ENCODE data around the gene STAG2.
"Not testable (repeated sequence)": the region's sequence is repeated elsewhere in the genome, so short reads cannot be mapped to it uniquely, and the experiment has no call there.

Gene STAG2

GRCh38 chrX:124113621-124114600, 152.4 kb downstream of the STAG2 start:
- H3K4me3 ChIP-seq (ENCODE audit: low read depth in 1 of 2, low read length in 2 of 2): no peak overlapping the region
- H3K27me3 ChIP-seq (ENCODE audit: low read depth, low read length): no peaks in the 10 kb centered on the region
- no peaks in the 10 kb centered on the region for H3K4me1 ChIP-seq (ENCODE audit: control insufficient read depth in 1 of 2, insufficient read depth in 2 of 2, low read length in 2 of 2)
- no peak overlapping the region for H3K27ac ChIP-seq (ENCODE audit: low read length)
- no peaks in the 10 kb centered on the region for H3K36me3 ChIP-seq (ENCODE audit: control insufficient read depth in 1 of 2, insufficient read depth in 2 of 2, low read length in 2 of 2)
- H3K9me3 ChIP-seq (ENCODE audit: control insufficient read depth in 1 of 2, low read length in 2 of 2): no peaks in the 10 kb centered on the region

DNA sequence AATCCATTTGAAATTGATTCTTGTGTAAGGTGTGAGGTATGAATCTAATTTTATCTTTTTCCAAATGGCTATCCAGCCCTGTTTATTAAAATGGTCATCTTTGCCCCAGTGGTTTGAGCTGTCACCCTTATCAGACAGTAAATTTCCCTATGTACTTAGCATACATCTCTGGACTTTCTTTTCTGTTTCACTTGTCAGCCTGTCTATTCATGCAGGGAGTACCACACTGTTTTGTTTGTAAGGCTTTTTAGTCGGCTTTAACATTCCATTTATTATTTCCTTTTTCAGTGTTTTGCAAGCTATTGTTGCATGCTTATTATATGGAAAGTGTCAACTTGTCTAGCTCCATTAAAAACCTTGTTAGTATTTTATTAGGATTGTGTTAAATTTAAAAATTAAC, 155.8 kb downstream of the STAG2 start:
- Histone ChIP-seq H3K4me1 (ENCODE audit: control insufficient read depth in 1 of 2, insufficient read depth in 2 of 2, low read length in 2 of 2) (peaks cover 0 to 2% of the 10 kb centered on the region in 2 donors), H3K4me3 (ENCODE audit: low read depth in 1 of 2, low read length in 2 of 2) (no peak overlapping the region), H3K27ac (ENCODE audit: low read length) (no peak overlapping the region), H3K36me3 (ENCODE audit: control insufficient read depth in 1 of 2, insufficient read depth in 2 of 2, low read length in 2 of 2) (no peaks in the 10 kb centered on the region), H3K27me3 (ENCODE audit: low read depth, low read length) (no peaks in the 10 kb centered on the region), H3K9me3 (ENCODE audit: control insufficient read depth in 1 of 2, low read length in 2 of 2) (no peaks in the 10 kb centered on the region)

GRCh38 chrX:124125471-124125870, 164.0 kb downstream of the STAG2 start:
- H3K4me1 ChIP-seq (ENCODE audit: control insufficient read depth in 1 of 2, insufficient read depth in 2 of 2, low read length in 2 of 2): peaks cover 0 to 2% of the 10 kb centered on the region in 2 donors
- no peak overlapping the region for H3K4me3 ChIP-seq (ENCODE audit: low read depth in 1 of 2, low read length in 2 of 2)
- H3K27ac ChIP-seq (ENCODE audit: low read length): no peak overlapping the region
- no peaks in the 10 kb centered on the region for H3K36me3 ChIP-seq (ENCODE audit: control insufficient read depth in 1 of 2, insufficient read depth in 2 of 2, low read length in 2 of 2)
- no peaks in the 10 kb centered on the region for H3K27me3 ChIP-seq (ENCODE audit: low read depth, low read length)
- no peaks in the 10 kb centered on the region for H3K9me3 ChIP-seq (ENCODE audit: control insufficient read depth in 1 of 2, low read length in 2 of 2)

DNA sequence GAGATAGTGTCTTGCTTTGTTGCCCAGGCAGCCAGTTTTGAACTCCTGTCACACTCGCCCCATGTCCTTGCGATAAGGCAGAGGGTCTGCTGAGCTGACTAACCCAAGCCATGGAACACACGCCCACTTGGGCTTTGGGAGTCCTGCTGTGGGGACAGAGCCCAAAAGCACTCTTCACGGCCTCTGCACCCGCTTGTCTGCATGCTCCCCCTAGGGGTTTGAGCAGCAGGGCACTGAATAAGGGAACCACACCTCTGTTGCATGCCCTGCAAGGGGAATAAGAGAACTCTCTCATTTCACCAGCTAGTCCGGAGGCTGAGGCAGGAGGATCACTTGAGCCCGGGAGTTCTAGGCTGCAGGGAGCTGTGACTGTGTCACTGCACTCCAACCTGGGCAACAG, 166.0 kb downstream of the STAG2 start:
- Histone ChIP-seq H3K36me3 (ENCODE audit: control insufficient read depth in 1 of 2, insufficient read depth in 2 of 2, low read length in 2 of 2) (no peaks in the 10 kb centered on the region), H3K4me1 (ENCODE audit: control insufficient read depth in 1 of 2, insufficient read depth in 2 of 2, low read length in 2 of 2) (no peaks in the 10 kb centered on the region), H3K27ac (ENCODE audit: low read length) (no peak overlapping the region), H3K9me3 (ENCODE audit: control insufficient read depth in 1 of 2, low read length in 2 of 2) (no peaks in the 10 kb centered on the region), H3K4me3 (ENCODE audit: low read depth in 1 of 2, low read length in 2 of 2) (no peak overlapping the region), H3K27me3 (ENCODE audit: low read depth, low read length) (no peaks in the 10 kb centered on the region)

- H3K4me3 ChIP-seq (ENCODE audit: low read depth in 1 of 2, low read length in 2 of 2); H3K9me3 ChIP-seq (ENCODE audit: control insufficient read depth in 1 of 2, low read length in 2 of 2); H3K4me1 ChIP-seq (ENCODE audit: control insufficient read depth in 1 of 2, insufficient read depth in 2 of 2, low read length in 2 of 2); H3K36me3 ChIP-seq (ENCODE audit: control insufficient read depth in 1 of 2, insufficient read depth in 2 of 2, low read length in 2 of 2); H3K27ac ChIP-seq (ENCODE audit: low read length); H3K27me3 ChIP-seq (ENCODE audit: low read depth, low read length): not testable (repeated sequence)
Observed at GRCh38 chrX:124132437-124132836, 170.9 kb downstream of the STAG2 start.

DNA sequence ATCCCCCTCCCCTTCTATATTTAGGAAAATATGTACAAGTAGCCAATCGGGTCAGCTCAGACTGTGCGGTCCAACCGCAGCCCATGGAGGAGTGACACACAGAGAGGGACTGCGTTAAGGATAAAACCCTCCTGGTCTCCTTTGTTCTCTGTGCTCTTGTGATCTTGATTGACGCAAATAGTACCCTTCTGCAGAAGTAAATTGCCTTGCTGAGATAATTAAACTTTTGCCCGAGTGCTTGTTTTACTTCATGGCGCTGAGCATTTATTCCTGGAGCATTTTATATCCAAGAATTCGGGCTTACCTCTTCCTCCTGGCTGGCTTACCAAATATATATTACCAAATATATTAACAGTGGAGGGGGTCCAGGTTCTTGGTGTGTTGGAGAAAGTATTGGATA, 184.2 kb downstream of the STAG2 start:
- Histone ChIP-seq H3K9me3 (ENCODE audit: control insufficient read depth in 1 of 2, low read length in 2 of 2) (peaks cover 0 to 4% of the 10 kb centered on the region in 2 donors), H3K36me3 (ENCODE audit: control insufficient read depth in 1 of 2, insufficient read depth in 2 of 2, low read length in 2 of 2) (no peaks in the 10 kb centered on the region), H3K4me1 (ENCODE audit: control insufficient read depth in 1 of 2, insufficient read depth in 2 of 2, low read length in 2 of 2) (no peaks in the 10 kb centered on the region), H3K27ac (ENCODE audit: low read length) (no peak overlapping the region), H3K4me3 (ENCODE audit: low read depth in 1 of 2, low read length in 2 of 2) (no peak overlapping the region), H3K27me3 (ENCODE audit: low read depth, low read length) (no peaks in the 10 kb centered on the region)

DNA sequence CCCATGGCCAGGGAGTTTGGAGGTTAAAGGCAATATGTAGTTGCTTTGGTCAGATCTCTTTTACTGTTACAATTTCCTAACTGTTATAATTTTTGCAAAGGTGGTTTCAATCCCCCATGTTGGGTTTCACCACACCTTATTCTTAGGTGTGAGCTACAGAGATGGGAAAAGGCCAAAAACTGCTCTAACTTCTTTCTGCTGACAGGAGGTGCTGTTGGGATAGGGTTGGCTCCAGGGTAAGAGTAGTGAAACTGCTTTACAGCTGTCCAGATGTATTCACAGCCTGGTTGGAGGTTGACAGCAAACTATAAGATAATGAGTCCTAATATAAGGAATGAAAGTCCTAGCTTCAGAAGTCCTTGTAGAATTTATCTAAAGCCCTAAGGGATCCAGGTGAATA, 189.7 kb downstream of the STAG2 start:
- H3K27me3 ChIP-seq (ENCODE audit: low read depth, low read length): no peaks in the 10 kb centered on the region
- no peak overlapping the region for H3K27ac ChIP-seq (ENCODE audit: low read length)
- no peaks in the 10 kb centered on the region for H3K36me3 ChIP-seq (ENCODE audit: control insufficient read depth in 1 of 2, insufficient read depth in 2 of 2, low read length in 2 of 2)
- H3K4me3 ChIP-seq (ENCODE audit: low read depth in 1 of 2, low read length in 2 of 2): no peak overlapping the region
- no peaks in the 10 kb centered on the region for H3K4me1 ChIP-seq (ENCODE audit: control insufficient read depth in 1 of 2, insufficient read depth in 2 of 2, low read length in 2 of 2)
- peaks cover 0 to 2% of the 10 kb centered on the region in 2 donors for H3K9me3 ChIP-seq (ENCODE audit: control insufficient read depth in 1 of 2, low read length in 2 of 2)

Measured in muscle layer of duodenum (tissue), 2 donors.